IMR-90 (cell line): Measurements from ENCODE around the gene WDR45B. TPM values are rescaled to one million over a fixed set of nuclear protein-coding genes. Genes with fewer than 3 reads are reported as not detected.

ENCODE experiments used
- ATAC-seq: fragments of 200-7000 bp; cut with Tn5 transposase; 2 replicates; pipeline ENCODE4 v1.9.1; 2020; ENCODE audit warnings: low read depth, mild to moderate bottlenecking, moderate library complexity
- BruUV-seq: library from RNA; stranded (reverse); fragments of 400-500 nt; replicated peaks from 2 replicates; lab custom pipeline; 2021; lab: Mats Ljungman, UMichigan
- CTCF ChIA-PET: fragments of 300-600 bp; formaldehyde crosslinking; extraction: SDS; loops from one replicate; lab custom pipeline; 2021; ENCODE audit warnings: antibody characterized with exemption; lab: Yijun Ruan, JAX
- POLR2A ChIA-PET: fragments of 300-600 bp; sonication (Branson Sonifier 250); formaldehyde crosslinking; loops from one replicate; lab custom pipeline; 2022; ENCODE audit warnings: antibody characterized with exemption; ENCODE audit not compliant: unreplicated experiment; lab: Charles Lee
- DNase-seq: peaks from one replicate; pipeline ENCODE4 v3.0.0; 2013
- H2AFZ ChIP-seq: replicated peaks from 2 replicates; pipeline ENCODE3; 2013; ENCODE audit warnings: low read length, mild to moderate bottlenecking; ENCODE audit not compliant: poor library complexity
- H2AK5ac ChIP-seq: 2 replicates; pipeline ENCODE4 v1.6.1; 2013; ENCODE audit warnings: low read depth, low read length, inconsistent platforms
- H2AK9ac ChIP-seq: replicated peaks from 2 replicates; pipeline ENCODE3; 2013; ENCODE audit warnings: mild to moderate bottlenecking, low read depth, low read length, moderate library complexity; ENCODE audit not compliant: poor library complexity
- H2BK120ac ChIP-seq: 2 replicates; pipeline ENCODE4 v1.6.1; 2013; ENCODE audit warnings: low read depth, low read length, inconsistent platforms
- H2BK15ac ChIP-seq: 3 replicates; pipeline ENCODE4 v1.6.1; 2013; ENCODE audit warnings: low read depth, low read length, inconsistent platforms
- H2BK20ac ChIP-seq: 2 replicates; pipeline ENCODE4 v1.6.1; 2013; ENCODE audit warnings: low read depth, mild to moderate bottlenecking, inconsistent platforms, low read length, moderate library complexity
- H2BK5ac ChIP-seq: 2 replicates; pipeline ENCODE4 v1.6.1; 2013; ENCODE audit warnings: mild to moderate bottlenecking, low read depth, low read length, inconsistent platforms; ENCODE audit not compliant: poor library complexity, severe bottlenecking
- H3K14ac ChIP-seq: replicated peaks from 2 replicates; pipeline ENCODE4 v1.6.1; 2013; ENCODE audit warnings: low read depth, low read length, inconsistent platforms
- H3K18ac ChIP-seq: 2 replicates; pipeline ENCODE4 v1.6.1; 2013; ENCODE audit warnings: low read depth, low read length, control low read depth
- H3K23ac ChIP-seq: 2 replicates; pipeline ENCODE4 v1.6.1; 2013; ENCODE audit warnings: low read depth, low read length, inconsistent platforms
- H3K27ac ChIP-seq: 2 replicates; pipeline ENCODE4 v1.5.1; 2013; ENCODE audit warnings: mild to moderate bottlenecking, control low read depth, low read length; ENCODE audit not compliant: insufficient read depth
- H3K27me3 ChIP-seq: 2 replicates; pipeline ENCODE4 v1.6.1; 2013; ENCODE audit warnings: low read length; ENCODE audit not compliant: control insufficient read depth, insufficient read depth
- H3K36me3 ChIP-seq: 2 replicates; pipeline ENCODE4 v1.6.1; 2013; ENCODE audit warnings: low read length, mixed read lengths; ENCODE audit not compliant: control insufficient read depth, insufficient read depth
- H3K4ac ChIP-seq: 2 replicates; pipeline ENCODE4 v1.6.1; 2013; ENCODE audit warnings: low read depth, low read length, inconsistent platforms
- H3K4me1 ChIP-seq: 2 replicates; pipeline ENCODE4 v1.6.1; 2013; ENCODE audit warnings: low read length, mixed read lengths; ENCODE audit not compliant: control insufficient read depth, insufficient read depth
- H3K4me2 ChIP-seq: 2 replicates; pipeline ENCODE4 v1.6.1; 2013; ENCODE audit warnings: low read depth, mild to moderate bottlenecking, control low read depth, low read length, moderate library complexity
- H3K4me3 ChIP-seq: 2 replicates; pipeline ENCODE4 v1.5.1; 2013; ENCODE audit warnings: low read depth, mild to moderate bottlenecking, control low read depth, low read length, moderate library complexity; ENCODE audit not compliant: insufficient read depth
- H3K56ac ChIP-seq: 2 replicates; pipeline ENCODE4 v1.6.1; 2013; ENCODE audit warnings: low read length, inconsistent platforms; ENCODE audit not compliant: insufficient read depth; ENCODE audit errors: extremely low read depth
- H3K79me1 ChIP-seq, 2 experiments: 2 replicates each; pipeline ENCODE4 v1.6.1; 2013; ENCODE audit warnings: low read length in 2 of 2, inconsistent platforms in 1 of 2, low read depth in 1 of 2
- H3K9ac ChIP-seq: 2 replicates; pipeline ENCODE4 v1.6.1; 2013; ENCODE audit warnings: low read depth, low read length, control low read depth
- H3K9me1 ChIP-seq: 2 replicates; pipeline ENCODE4 v1.6.1; 2013; ENCODE audit warnings: low read length, inconsistent platforms; ENCODE audit not compliant: insufficient read depth
- H3K9me3 ChIP-seq: 2 replicates; pipeline ENCODE4 v1.6.1; 2013; ENCODE audit warnings: low read length; ENCODE audit not compliant: control insufficient read depth, insufficient read depth
- H4K20me1 ChIP-seq: 2 replicates; pipeline ENCODE4 v1.6.1; 2013; ENCODE audit warnings: low read length, inconsistent platforms; ENCODE audit not compliant: insufficient read depth
- H4K5ac ChIP-seq: 2 replicates; pipeline ENCODE4 v1.6.1; 2013; ENCODE audit warnings: mild to moderate bottlenecking, low read depth, low read length, control low read depth
- H4K8ac ChIP-seq, 2 experiments: 2 replicates each; pipeline ENCODE4 v1.6.1; 2013; ENCODE audit warnings: low read depth in 2 of 2, low read length in 2 of 2, control low read depth in 1 of 2, inconsistent platforms in 1 of 2
- H4K91ac ChIP-seq: 2 replicates; pipeline ENCODE4 v1.6.1; 2013; ENCODE audit warnings: low read depth, low read length, inconsistent platforms; ENCODE audit not compliant: insufficient read depth
- BHLHE40 ChIP-seq: fragments of 150-350 bp; IDR thresholded peaks from 2 replicates; pipeline ENCODE4 v1.6.1; 2016; ENCODE audit warnings: mild to moderate bottlenecking, low read depth, low read length
- CEBPB ChIP-seq: IDR thresholded peaks from 2 replicates; pipeline ENCODE4 v1.6.1; 2012; ENCODE audit warnings: low read depth, low read length, improper control_type of control experiment
- NFE2L2 ChIP-seq: fragments of 150-350 bp; IDR thresholded peaks from 2 replicates; pipeline ENCODE4 v1.6.1; 2016; ENCODE audit warnings: low read depth, mild to moderate bottlenecking, low read length
- RCOR1 ChIP-seq: IDR thresholded peaks from 2 replicates; pipeline ENCODE4 v1.6.1; 2012; ENCODE audit warnings: mild to moderate bottlenecking, low read length, improper control_type of control experiment; ENCODE audit not compliant: insufficient replicate concordance
- WGBS, 2 experiments: methylation state at CpG; one replicate each; pipeline versions ENCODE4 v1.1.5 to v1.1.7; 2013; ENCODE audit warnings: missing lambda C conversion rate in 2 of 2; ENCODE audit not compliant: insufficient read length in 1 of 2; ENCODE audit errors: extremely low coverage in 2 of 2; 5-methylcytosine and 5-hydroxymethylcytosine counted together
- dilution Hi-C: fragments of 300-500 bp; cut with HindIII; formaldehyde crosslinking; loops from one replicate; pipeline ENCODE4 v1.14.3; 2018; ENCODE audit warnings: low sequenced_read_pairs; ENCODE audit not compliant: unreplicated experiment
- in situ Hi-C: fragments of 300-500 bp; cut with MboI; formaldehyde crosslinking; loops from 3 replicates; pipeline ENCODE4 v1.14.3; 2019; ENCODE audit warnings: low sequenced_read_pairs, inconsistent platforms, mixed read lengths
- intact Hi-C: fragments of 100-400 bp; cut with micrococcal nuclease; formaldehyde crosslinking; loops from 2 replicates; pipeline ENCODE4 v1.10.0; 2022
- polyA plus RNA-seq, 3 experiments: library from polyadenylated mRNA; depleted of rRNA; stranded (reverse); fragments of >200 nt; gene quantifications; 2 replicates each; pipeline ENCODE4 v1.2.3, GENCODE V29; 2012; ENCODE audit warnings: low replicate concordance in 1 of 3
- total RNA-seq: library from RNA; depleted of rRNA; stranded (reverse); fragments of >200 nt; gene quantifications from 2 replicates; pipeline ENCODE4 v1.2.3, GENCODE V29; 2012
- TF ChIP-seq, protein P1 (sequence below): fragments of 150-350 bp; IDR thresholded peaks from 2 replicates; pipeline ENCODE4 v1.6.1; 2016; ENCODE audit warnings: low read depth, mild to moderate bottlenecking, low read length, moderate library complexity, borderline replicate concordance
- TF ChIP-seq, protein P2 (sequence below): fragments of 150-350 bp; IDR thresholded peaks from 2 replicates; pipeline ENCODE4 v1.6.1; 2017; ENCODE audit warnings: mild to moderate bottlenecking, antibody characterized with exemption, low read length, low read depth

Gene WDR45B
- total and polyA plus RNA-seq, 2 of the 4 experiments (the other 2 are of a cell fraction), result 98.2 to 110 TPM

DNA sequence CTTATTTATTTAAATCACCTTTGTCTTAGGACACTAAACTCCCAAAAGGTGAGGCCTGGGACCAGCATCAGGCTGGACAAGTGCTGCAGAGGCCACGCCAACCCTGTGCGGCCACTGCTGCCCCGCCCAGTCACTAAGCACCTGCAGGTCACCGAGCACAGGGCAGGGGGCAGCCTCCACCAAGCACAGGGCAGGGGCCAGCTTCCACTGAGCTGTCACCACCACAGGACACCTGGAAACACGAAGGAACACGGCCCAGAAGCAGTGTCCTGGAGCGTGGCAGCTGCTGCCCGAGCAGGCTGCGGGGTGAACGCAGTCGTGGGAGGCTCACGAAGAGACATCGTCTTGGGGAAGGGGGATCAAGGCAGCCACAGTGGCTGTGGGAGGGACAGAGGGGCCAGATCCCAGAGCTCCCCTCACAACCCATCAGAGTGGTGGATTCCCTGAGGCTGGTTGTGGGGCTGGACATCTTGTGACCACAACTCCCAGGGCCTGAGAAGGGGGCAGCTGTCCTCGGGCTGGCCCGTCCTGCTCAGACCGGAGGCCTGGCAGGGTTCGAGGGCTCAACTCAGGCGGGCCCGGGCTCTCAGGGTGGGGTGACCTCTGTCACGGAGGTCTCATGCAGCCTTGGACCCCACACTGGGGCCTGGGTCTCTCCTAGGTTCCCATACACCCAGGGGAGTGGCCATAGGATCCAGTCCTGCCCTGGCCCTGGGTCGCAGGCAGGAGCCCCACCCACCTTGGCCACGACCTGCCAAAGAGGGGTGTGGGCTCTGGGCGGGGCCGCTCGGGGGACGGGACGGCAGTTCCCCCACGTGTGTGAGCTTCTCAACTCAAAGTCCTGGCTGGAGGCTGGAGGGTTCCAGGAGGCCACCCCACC, 31.6 kb upstream of the WDR45B start:
- dilution Hi-C loops, result no loop called here
- TF ChIP-seq, protein P1, sequence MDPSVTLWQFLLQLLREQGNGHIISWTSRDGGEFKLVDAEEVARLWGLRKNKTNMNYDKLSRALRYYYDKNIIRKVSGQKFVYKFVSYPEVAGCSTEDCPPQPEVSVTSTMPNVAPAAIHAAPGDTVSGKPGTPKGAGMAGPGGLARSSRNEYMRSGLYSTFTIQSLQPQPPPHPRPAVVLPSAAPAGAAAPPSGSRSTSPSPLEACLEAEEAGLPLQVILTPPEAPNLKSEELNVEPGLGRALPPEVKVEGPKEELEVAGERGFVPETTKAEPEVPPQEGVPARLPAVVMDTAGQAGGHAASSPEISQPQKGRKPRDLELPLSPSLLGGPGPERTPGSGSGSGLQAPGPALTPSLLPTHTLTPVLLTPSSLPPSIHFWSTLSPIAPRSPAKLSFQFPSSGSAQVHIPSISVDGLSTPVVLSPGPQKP, result no peak
- TF ChIP-seq BHLHE40, result no peak
- no peak for TF ChIP-seq CEBPB
- no peak for TF ChIP-seq NFE2L2
- no peak for TF ChIP-seq RCOR1
- TF ChIP-seq, protein P2, sequence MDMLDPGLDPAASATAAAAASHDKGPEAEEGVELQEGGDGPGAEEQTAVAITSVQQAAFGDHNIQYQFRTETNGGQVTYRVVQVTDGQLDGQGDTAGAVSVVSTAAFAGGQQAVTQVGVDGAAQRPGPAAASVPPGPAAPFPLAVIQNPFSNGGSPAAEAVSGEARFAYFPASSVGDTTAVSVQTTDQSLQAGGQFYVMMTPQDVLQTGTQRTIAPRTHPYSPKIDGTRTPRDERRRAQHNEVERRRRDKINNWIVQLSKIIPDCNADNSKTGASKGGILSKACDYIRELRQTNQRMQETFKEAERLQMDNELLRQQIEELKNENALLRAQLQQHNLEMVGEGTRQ, result no peak
- no peak overlapping the region for H3K4me3 ChIP-seq
- no peak overlapping the region for H4K8ac ChIP-seq
- H3K4me2 ChIP-seq, result no peak overlapping the region
- ChIA-PET CTCF (no interaction called here), POLR2A (no interaction called here)
- no peak overlapping the region for H3K9ac ChIP-seq
- no peaks in the 10 kb centered on the region for H3K79me1 ChIP-seq
- H2AK9ac ChIP-seq, result peak overlapping the region; percentile 55
- H3K23ac ChIP-seq, result no peak overlapping the region
- WGBS, 2 experiments, result 81% methylated on average over 7 of the region's 28 CpGs; no CpG with 5 or more reads in 1 of the 2 experiments
- intact Hi-C loops, result no loop called here
- no peak overlapping the region for H2BK15ac ChIP-seq
- ATAC-seq (no peak), DNase-seq (no peak)
- no peaks in the 10 kb centered on the region for H3K9me1 ChIP-seq
- in situ Hi-C loops, result no loop called here
- peaks cover 5% of the 10 kb centered on the region for H3K9me3 ChIP-seq
- H3K4ac ChIP-seq, result no peak overlapping the region
- H2BK5ac ChIP-seq, result no peak overlapping the region
- H3K27me3 ChIP-seq, result no peaks in the 10 kb centered on the region
- BruUV-seq, result no TSS peak
- no peak overlapping the region for H2BK20ac ChIP-seq
- H3K36me3 ChIP-seq, result no peaks in the 10 kb centered on the region
- no peak overlapping the region for H2BK120ac ChIP-seq
- H3K4me1 ChIP-seq, result no peaks in the 10 kb centered on the region; the same call in 1 of the 2 replicates
- H3K27ac ChIP-seq, result no peak overlapping the region
- no peak overlapping the region for H3K18ac ChIP-seq
- H3K14ac ChIP-seq, result no peak overlapping the region
- no peak overlapping the region for H4K5ac ChIP-seq
- no peak overlapping the region for H2AK5ac ChIP-seq
- H4K91ac ChIP-seq, result no peak overlapping the region
- H2AFZ ChIP-seq, result no peak overlapping the region
- peaks cover 3% of the 10 kb centered on the region; the same call in 1 of the 2 replicates for H4K20me1 ChIP-seq
- no peak overlapping the region for H3K56ac ChIP-seq
